G401.6 (cell line): Measurements from ENCODE around the gene AMELX.

Source experiments
- FAIRE-seq: peaks from 2 replicates; lab custom pipeline; 2012; peaks lifted over from hg19 to GRCh38; lab: Jason Lieb, UNC

Gene AMELX

GRCh38 chrX:11293113-11293512, at the start of gene AMELX:
AMELX (plus strand) TSS chrX:11293413; CDS start chrX:11294789, 1,376 bp downstream.
- no peak for FAIRE-seq

- no peak for FAIRE-seq
Observed at GRCh38 chrX:11244636-11245035, 48.6 kb upstream of the AMELX start.

GRCh38 chrX:11254417-11255109, 38.6 kb upstream of the AMELX start:
- no peak for FAIRE-seq

GRCh38 chrX:11257290-11257689, 35.9 kb upstream of the AMELX start:
- FAIRE-seq: no peak

- no peak for FAIRE-seq
Observed at GRCh38 chrX:11257711-11258110, 35.5 kb upstream of the AMELX start.

- no peak for FAIRE-seq
Observed at GRCh38 chrX:11259437-11259836, 33.8 kb upstream of the AMELX start.

GRCh38 chrX:11261260-11261659, 32.0 kb upstream of the AMELX start:
- FAIRE-seq: no peak

GRCh38 chrX:11264925-11265324, 28.3 kb upstream of the AMELX start:
- FAIRE-seq: no peak

GRCh38 chrX:11265352-11265751, 27.9 kb upstream of the AMELX start:
- no peak for FAIRE-seq

- no peak for FAIRE-seq
Observed at GRCh38 chrX:11266573-11267003, 26.6 kb upstream of the AMELX start.

GRCh38 chrX:11267425-11267824, 25.8 kb upstream of the AMELX start:
- FAIRE-seq: no peak

- FAIRE-seq: no peak
Observed at GRCh38 chrX:11269006-11269405, 24.2 kb upstream of the AMELX start.

- no peak for FAIRE-seq
Observed at GRCh38 chrX:11269996-11270395, 23.2 kb upstream of the AMELX start.

- no peak for FAIRE-seq
Observed at GRCh38 chrX:11272290-11272689, 20.9 kb upstream of the AMELX start.

- no peak for FAIRE-seq
Observed at GRCh38 chrX:11272863-11273262, 20.4 kb upstream of the AMELX start.

- no peak for FAIRE-seq
Observed at GRCh38 chrX:11273544-11273943, 19.7 kb upstream of the AMELX start.

- no peak for FAIRE-seq
Observed at GRCh38 chrX:11282043-11282442, 11.2 kb upstream of the AMELX start.

- no peak for FAIRE-seq
Observed at GRCh38 chrX:11285651-11286050, 7.6 kb upstream of the AMELX start.

GRCh38 chrX:11287505-11287904, 5.7 kb upstream of the AMELX start:
- no peak for FAIRE-seq

GRCh38 chrX:11290416-11291102, 2.7 kb upstream of the AMELX start:
- no peak for FAIRE-seq

- no peak for FAIRE-seq
Observed at GRCh38 chrX:11296051-11296450, 2.8 kb downstream of the AMELX start.

GRCh38 chrX:11298600-11298999, 5.4 kb downstream of the AMELX start:
- no peak for FAIRE-seq

GRCh38 chrX:11304829-11305228, 11.6 kb downstream of the AMELX start:
- FAIRE-seq: no peak

GRCh38 chrX:11305641-11306040, 12.4 kb downstream of the AMELX start:
- FAIRE-seq: no peak
